Measurements from ENCODE around the gene RAP1B. TPM values are rescaled to one million over a fixed set of nuclear protein-coding genes. Genes with fewer than 3 reads are reported as not detected.

RAP1B gene
- polyA plus RNA-seq, 1 donor: 253 TPM

DNA sequence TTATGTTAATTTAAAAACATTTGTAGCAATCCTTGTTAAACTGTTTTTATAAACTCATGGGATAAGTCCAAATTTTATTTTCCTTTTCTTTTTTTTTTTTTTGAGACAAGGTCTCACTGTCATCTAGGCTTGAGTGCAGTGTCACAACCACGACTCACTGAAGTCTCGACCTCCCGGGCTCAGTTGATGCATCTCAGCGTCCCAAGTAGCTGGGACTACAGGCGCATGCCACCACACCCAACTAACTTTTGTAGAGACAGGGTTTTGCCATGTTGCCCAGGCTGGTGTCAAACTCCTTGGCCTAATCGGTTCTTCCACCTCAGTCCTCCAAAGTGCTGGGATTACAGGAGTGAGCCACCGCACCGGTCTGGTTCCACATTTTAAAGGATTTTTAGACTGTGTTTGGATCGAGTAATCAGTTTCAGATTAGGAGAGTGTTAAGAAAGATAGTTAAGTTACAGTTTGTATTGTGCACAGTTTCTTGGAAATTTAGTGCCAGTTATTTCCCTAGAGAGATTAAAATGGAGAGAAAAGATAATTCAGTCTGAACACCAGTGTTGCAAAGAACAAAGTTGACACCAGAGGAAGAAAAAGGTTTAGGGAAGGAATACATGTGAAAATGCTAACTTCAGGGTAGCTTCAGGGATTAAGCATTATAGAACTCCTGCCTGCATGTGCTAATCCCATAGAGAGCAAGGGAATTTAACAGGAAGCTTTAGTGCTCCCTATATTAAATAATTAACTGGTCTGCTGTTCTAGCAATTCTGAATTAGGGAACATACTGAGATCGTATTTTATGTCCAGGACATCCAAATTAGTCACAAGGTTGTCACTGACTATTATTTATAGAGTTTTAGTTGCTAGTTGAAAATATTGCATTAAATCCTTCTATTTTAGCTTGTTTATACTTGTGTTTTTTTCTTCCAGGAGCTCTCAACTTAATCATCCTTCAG lies 10.1 kb downstream of the RAP1B start:
- Histone ChIP-seq H3K9me3 (ENCODE audit: control insufficient read depth, low read depth, low read length) (no peaks in the 10 kb centered on the region), H3K36me3 (ENCODE audit: control insufficient read depth, insufficient read depth, low read length) (peaks cover 5% of the 10 kb centered on the region), H3K27me3 (ENCODE audit: control insufficient read depth, insufficient read depth, low read length) (no peaks in the 10 kb centered on the region), H3K27ac (ENCODE audit: low read length) (no peak overlapping the region), H3K4me3 (ENCODE audit: low read length) (no peak overlapping the region), H3K4me1 (ENCODE audit: control insufficient read depth, insufficient read depth, low read length) (peaks cover 3% of the 10 kb centered on the region)
- WGBS (ENCODE audit: insufficient coverage, low lambda C conversion rate): 56% methylated on average over 1 of the region's 10 CpGs
- no peak for DNase-seq

GRCh38 chr12:68621472-68622081 lies 10.9 kb downstream of the RAP1B start:
- Histone ChIP-seq H3K4me3 (ENCODE audit: low read length) (no peak overlapping the region), H3K4me1 (ENCODE audit: control insufficient read depth, insufficient read depth, low read length) (peaks cover 3% of the 10 kb centered on the region), H3K36me3 (ENCODE audit: control insufficient read depth, insufficient read depth, low read length) (peaks cover 6% of the 10 kb centered on the region), H3K9me3 (ENCODE audit: control insufficient read depth, low read depth, low read length) (no peaks in the 10 kb centered on the region), H3K27me3 (ENCODE audit: control insufficient read depth, insufficient read depth, low read length) (no peaks in the 10 kb centered on the region), H3K27ac (ENCODE audit: low read length) (no peak overlapping the region)
- no peak for DNase-seq

DNA sequence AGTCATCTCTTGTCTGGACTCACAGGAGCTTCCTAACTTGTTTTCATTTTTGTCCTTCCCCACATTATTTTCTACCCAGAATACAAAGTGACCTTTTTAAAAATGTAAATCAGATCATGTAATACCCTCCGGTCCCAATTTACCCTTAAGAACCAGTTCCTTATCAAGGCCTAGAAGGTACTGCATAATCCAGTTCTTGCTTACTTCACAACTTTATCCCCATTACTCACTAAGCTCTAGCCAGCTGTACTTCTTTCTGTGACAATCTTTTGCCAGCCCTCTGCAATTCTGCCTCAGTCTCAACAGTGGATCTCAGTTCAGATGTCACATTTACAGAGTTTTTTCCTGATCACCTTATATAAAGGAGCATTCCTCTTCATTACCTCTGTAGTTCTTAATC lies 11.6 kb downstream of the RAP1B start:
- H3K27me3 ChIP-seq (ENCODE audit: control insufficient read depth, insufficient read depth, low read length): no peaks in the 10 kb centered on the region
- peaks cover 3% of the 10 kb centered on the region for H3K4me1 ChIP-seq (ENCODE audit: control insufficient read depth, insufficient read depth, low read length)
- H3K36me3 ChIP-seq (ENCODE audit: control insufficient read depth, insufficient read depth, low read length): peaks cover 13% of the 10 kb centered on the region
- no peak for DNase-seq
- WGBS (ENCODE audit: insufficient coverage, low lambda C conversion rate): 60% methylated on average over 1 of the region's 1 CpG
- no peaks in the 10 kb centered on the region for H3K9me3 ChIP-seq (ENCODE audit: control insufficient read depth, low read depth, low read length)
- H3K27ac ChIP-seq (ENCODE audit: low read length): no peak overlapping the region
- H3K4me3 ChIP-seq (ENCODE audit: low read length): no peak overlapping the region

- DNase-seq: no peak
- Histone ChIP-seq H3K27ac (ENCODE audit: low read length) (no peak overlapping the region), H3K27me3 (ENCODE audit: control insufficient read depth, insufficient read depth, low read length) (no peaks in the 10 kb centered on the region), H3K4me1 (ENCODE audit: control insufficient read depth, insufficient read depth, low read length) (peaks cover 3% of the 10 kb centered on the region), H3K4me3 (ENCODE audit: low read length) (no peak overlapping the region), H3K9me3 (ENCODE audit: control insufficient read depth, low read depth, low read length) (no peaks in the 10 kb centered on the region), H3K36me3 (ENCODE audit: control insufficient read depth, insufficient read depth, low read length) (peaks cover 21% of the 10 kb centered on the region)
Observed at GRCh38 chr12:68623059-68623458, 12.4 kb downstream of the RAP1B start.

DNA sequence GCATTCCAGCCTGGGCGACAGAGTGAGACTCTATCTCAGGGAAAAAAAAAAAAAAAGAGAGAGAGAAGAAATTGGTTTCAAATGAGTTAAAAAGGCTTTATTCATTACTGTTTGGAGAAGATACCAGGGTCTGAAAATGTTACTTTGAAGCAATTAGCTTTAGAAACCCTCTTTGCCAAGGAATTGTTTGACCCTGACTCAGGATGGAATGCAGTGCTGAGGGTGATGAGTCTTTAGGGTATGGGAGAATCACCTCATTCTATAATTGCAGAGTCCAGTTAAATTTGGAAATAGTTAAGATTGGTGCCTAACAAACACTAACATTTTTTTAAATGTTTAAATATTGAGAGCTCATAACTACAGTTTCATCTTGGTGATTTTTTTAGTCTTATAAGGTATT lies 13.3 kb downstream of the RAP1B start:
- no peak for DNase-seq
- Histone ChIP-seq H3K4me1 (ENCODE audit: control insufficient read depth, insufficient read depth, low read length) (peaks cover under 1% of the 10 kb centered on the region), H3K36me3 (ENCODE audit: control insufficient read depth, insufficient read depth, low read length) (peaks cover 21% of the 10 kb centered on the region), H3K9me3 (ENCODE audit: control insufficient read depth, low read depth, low read length) (no peaks in the 10 kb centered on the region), H3K27me3 (ENCODE audit: control insufficient read depth, insufficient read depth, low read length) (no peaks in the 10 kb centered on the region), H3K27ac (ENCODE audit: low read length) (no peak overlapping the region), H3K4me3 (ENCODE audit: low read length) (no peak overlapping the region)
- WGBS (ENCODE audit: insufficient coverage, low lambda C conversion rate): 100% methylated on average over 1 of the region's 1 CpG

- no peaks in the 10 kb centered on the region for H3K4me1 ChIP-seq (ENCODE audit: control insufficient read depth, insufficient read depth, low read length)
- no peak overlapping the region for H3K27ac ChIP-seq (ENCODE audit: low read length)
- WGBS (ENCODE audit: insufficient coverage, low lambda C conversion rate): 100% methylated on average over 1 of the region's 2 CpGs
- H3K27me3 ChIP-seq (ENCODE audit: control insufficient read depth, insufficient read depth, low read length): no peaks in the 10 kb centered on the region
- peaks cover 21% of the 10 kb centered on the region for H3K36me3 ChIP-seq (ENCODE audit: control insufficient read depth, insufficient read depth, low read length)
- DNase-seq: no peak
- no peak overlapping the region for H3K4me3 ChIP-seq (ENCODE audit: low read length)
- H3K9me3 ChIP-seq (ENCODE audit: control insufficient read depth, low read depth, low read length): no peaks in the 10 kb centered on the region
Observed at GRCh38 chr12:68624933-68625332, 14.2 kb downstream of the RAP1B start.

GRCh38 chr12:68627673-68628319 lies 17.1 kb downstream of the RAP1B start:
- H3K9me3 ChIP-seq (ENCODE audit: control insufficient read depth, low read depth, low read length): no peaks in the 10 kb centered on the region
- no peak for DNase-seq
- WGBS (ENCODE audit: insufficient coverage, low lambda C conversion rate): no CpG with 5 or more reads among the region's 3 CpGs
- H3K27ac ChIP-seq (ENCODE audit: low read length): no peak overlapping the region
- no peaks in the 10 kb centered on the region for H3K27me3 ChIP-seq (ENCODE audit: control insufficient read depth, insufficient read depth, low read length)
- peaks cover 18% of the 10 kb centered on the region for H3K36me3 ChIP-seq (ENCODE audit: control insufficient read depth, insufficient read depth, low read length)
- H3K4me3 ChIP-seq (ENCODE audit: low read length): no peak overlapping the region
- H3K4me1 ChIP-seq (ENCODE audit: control insufficient read depth, insufficient read depth, low read length): no peaks in the 10 kb centered on the region

GRCh38 chr12:68628698-68629097 lies 18.0 kb downstream of the RAP1B start:
- no peak overlapping the region for H3K27ac ChIP-seq (ENCODE audit: low read length)
- no peaks in the 10 kb centered on the region for H3K4me1 ChIP-seq (ENCODE audit: control insufficient read depth, insufficient read depth, low read length)
- no peak for DNase-seq
- no peak overlapping the region for H3K4me3 ChIP-seq (ENCODE audit: low read length)
- peaks cover 18% of the 10 kb centered on the region for H3K36me3 ChIP-seq (ENCODE audit: control insufficient read depth, insufficient read depth, low read length)
- no peaks in the 10 kb centered on the region for H3K27me3 ChIP-seq (ENCODE audit: control insufficient read depth, insufficient read depth, low read length)
- H3K9me3 ChIP-seq (ENCODE audit: control insufficient read depth, low read depth, low read length): no peaks in the 10 kb centered on the region

GRCh38 chr12:68630050-68630449 lies 19.4 kb downstream of the RAP1B start:
- no peaks in the 10 kb centered on the region for H3K9me3 ChIP-seq (ENCODE audit: control insufficient read depth, low read depth, low read length)
- peaks cover 18% of the 10 kb centered on the region for H3K36me3 ChIP-seq (ENCODE audit: control insufficient read depth, insufficient read depth, low read length)
- H3K27me3 ChIP-seq (ENCODE audit: control insufficient read depth, insufficient read depth, low read length): no peaks in the 10 kb centered on the region
- peak in 1 of 2 donors; percentile 36 for DNase-seq
- H3K4me3 ChIP-seq (ENCODE audit: low read length): no peak overlapping the region
- no peak overlapping the region for H3K27ac ChIP-seq (ENCODE audit: low read length)
- H3K4me1 ChIP-seq (ENCODE audit: control insufficient read depth, insufficient read depth, low read length): no peaks in the 10 kb centered on the region

DNA sequence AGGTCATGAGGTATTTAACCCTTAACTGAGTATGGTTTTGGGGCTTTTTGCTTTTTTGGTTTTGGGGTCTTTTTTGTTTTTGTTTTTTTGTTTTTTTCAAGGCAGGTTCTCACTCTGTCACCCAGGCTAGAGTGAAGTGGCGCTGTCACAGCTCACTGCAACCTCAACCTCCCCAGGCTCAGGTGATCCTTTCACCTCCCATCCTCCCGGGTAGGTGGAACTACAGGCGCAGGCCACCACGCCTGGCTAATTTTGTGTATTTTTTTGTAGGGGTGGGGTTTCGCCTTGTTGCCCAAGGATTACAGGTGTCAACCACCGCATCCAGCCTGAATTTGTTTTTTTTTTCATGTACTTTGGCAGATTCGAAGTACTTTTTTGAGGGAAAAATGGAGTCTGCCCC lies 19.9 kb downstream of the RAP1B start:
- WGBS (ENCODE audit: insufficient coverage, low lambda C conversion rate): 100% methylated on average over 1 of the region's 7 CpGs
- H3K27ac ChIP-seq (ENCODE audit: low read length): no peak overlapping the region

More for the DNA sequence above, 19.9 kb downstream of the RAP1B start:
- Histone ChIP-seq H3K27me3 (ENCODE audit: control insufficient read depth, insufficient read depth, low read length) (no peaks in the 10 kb centered on the region), H3K36me3 (ENCODE audit: control insufficient read depth, insufficient read depth, low read length) (peaks cover 18% of the 10 kb centered on the region), H3K9me3 (ENCODE audit: control insufficient read depth, low read depth, low read length) (no peaks in the 10 kb centered on the region), H3K4me1 (ENCODE audit: control insufficient read depth, insufficient read depth, low read length) (no peaks in the 10 kb centered on the region), H3K4me3 (ENCODE audit: low read length) (no peak overlapping the region)
- no peak for DNase-seq

All from large intestine (tissue), 3 donors.